H9 (cell line): ENCODE measurements around the gene GLT6D1. TPM values are rescaled to one million over a fixed set of nuclear protein-coding genes. Genes with fewer than 3 reads are reported as not detected.

Source experiments
- DNase-seq: peaks from one replicate; pipeline ENCODE4 v3.0.0-alpha.2; 2017
- H2AFZ ChIP-seq: one replicate; pipeline ENCODE4 v1.6.1; 2013; ENCODE audit warnings: mild to moderate bottlenecking, low read length, control low read depth, moderate library complexity
- H2AK5ac ChIP-seq: 2 replicates; pipeline ENCODE4 v1.6.1; 2013; ENCODE audit warnings: low read length, control low read depth, mixed read lengths; ENCODE audit not compliant: insufficient read length
- H2BK120ac ChIP-seq: one replicate; pipeline ENCODE4 v1.6.1; 2013; ENCODE audit warnings: low read depth, mild to moderate bottlenecking, low read length, control low read depth, inconsistent platforms; ENCODE audit not compliant: poor library complexity, severe bottlenecking
- H2BK12ac ChIP-seq: 2 replicates; pipeline ENCODE4 v1.6.1; 2013; ENCODE audit warnings: low read length, control low read depth, mixed read lengths, low read depth; ENCODE audit not compliant: insufficient read length
- H2BK15ac ChIP-seq: 2 replicates; pipeline ENCODE4 v1.6.1; 2013; ENCODE audit warnings: low read depth, low read length, control low read depth
- H2BK20ac ChIP-seq: one replicate; pipeline ENCODE4 v1.6.1; 2013; ENCODE audit warnings: low read depth, mild to moderate bottlenecking, low read length, control low read depth, inconsistent platforms; ENCODE audit not compliant: poor library complexity, severe bottlenecking
- H2BK5ac ChIP-seq: 2 replicates; pipeline ENCODE4 v1.6.1; 2013; ENCODE audit warnings: low read length, control low read depth, mixed read lengths; ENCODE audit not compliant: insufficient read length
- H3K14ac ChIP-seq: 2 replicates; pipeline ENCODE4 v1.6.1; 2013; ENCODE audit warnings: low read length, control low read depth; ENCODE audit not compliant: insufficient read depth
- H3K18ac ChIP-seq: 2 replicates; pipeline ENCODE4 v1.6.1; 2013; ENCODE audit warnings: low read depth, mild to moderate bottlenecking, mixed read lengths, low read length, control low read depth; ENCODE audit not compliant: insufficient read length
- H3K23ac ChIP-seq: 2 replicates; pipeline ENCODE4 v1.6.1; 2013; ENCODE audit warnings: low read length, control low read depth, mixed read lengths, low read depth; ENCODE audit not compliant: insufficient read length
- H3K23me2 ChIP-seq: 2 replicates; pipeline ENCODE4 v1.6.1; 2013; ENCODE audit warnings: low read depth, mild to moderate bottlenecking, mixed read lengths, low read length, control low read depth; ENCODE audit not compliant: insufficient read length, poor library complexity, severe bottlenecking
- H3K27ac ChIP-seq: 2 replicates; pipeline ENCODE4 v1.5.1; 2013; ENCODE audit warnings: low read length, control low read depth, mixed read lengths, low read depth; ENCODE audit not compliant: insufficient read length
- H3K27me3 ChIP-seq: 2 replicates; pipeline ENCODE4 v1.6.1; 2013; ENCODE audit warnings: low read length, control low read depth, inconsistent platforms; ENCODE audit not compliant: insufficient read depth
- H3K4ac ChIP-seq: 2 replicates; pipeline ENCODE4 v1.6.1; 2013; ENCODE audit warnings: low read depth, mild to moderate bottlenecking, control low read depth, inconsistent platforms, low read length, moderate library complexity
- H3K4me1 ChIP-seq: 2 replicates; pipeline ENCODE4 v1.6.1; 2013; ENCODE audit warnings: low read length, control low read depth, inconsistent platforms; ENCODE audit not compliant: insufficient read depth
- H3K4me2 ChIP-seq: 2 replicates; pipeline ENCODE4 v1.6.1; 2013; ENCODE audit warnings: low read length, control low read depth, mixed read lengths; ENCODE audit not compliant: insufficient read length, insufficient read depth
- H3K56ac ChIP-seq: 2 replicates; pipeline ENCODE4 v1.6.1; 2013; ENCODE audit warnings: low read depth, mild to moderate bottlenecking, mixed read lengths, low read length, control low read depth; ENCODE audit not compliant: insufficient read length
- H3K79me1 ChIP-seq: 2 replicates; pipeline ENCODE4 v1.6.1; 2013; ENCODE audit warnings: low read depth, mild to moderate bottlenecking, moderate library complexity, low read length, control low read depth, inconsistent platforms; ENCODE audit not compliant: insufficient read depth, poor library complexity, severe bottlenecking
- H3K79me2 ChIP-seq: 2 replicates; pipeline ENCODE4 v1.6.1; 2013; ENCODE audit warnings: low read length, control low read depth, inconsistent platforms; ENCODE audit not compliant: insufficient read depth
- H3K9ac ChIP-seq: 2 replicates; pipeline ENCODE4 v1.6.1; 2013; ENCODE audit warnings: low read length, control low read depth, mixed read lengths; ENCODE audit not compliant: insufficient read length; ENCODE audit errors: extremely low read depth
- H3K9me3 ChIP-seq: one replicate; pipeline ENCODE4 v1.6.1; 2013; ENCODE audit warnings: low read depth, low read length, inconsistent platforms; ENCODE audit not compliant: control insufficient read depth
- H3T11ph ChIP-seq: one replicate; pipeline ENCODE4 v1.6.1; 2013; ENCODE audit warnings: mild to moderate bottlenecking, low read length, control low read depth, inconsistent platforms
- H4K20me1 ChIP-seq: one replicate; pipeline ENCODE4 v1.6.1; 2013; ENCODE audit not compliant: control insufficient read depth, insufficient read length, insufficient read depth
- H4K5ac ChIP-seq: 2 replicates; pipeline ENCODE4 v1.6.1; 2013; ENCODE audit warnings: low read depth, mild to moderate bottlenecking, mixed read lengths, low read length, control low read depth; ENCODE audit not compliant: insufficient read length
- H4K8ac ChIP-seq: replicated peaks from 2 replicates; pipeline ENCODE4 v1.6.1; 2013; ENCODE audit warnings: low read length, control low read depth, mixed read lengths, low read depth; ENCODE audit not compliant: insufficient read length
- H4K91ac ChIP-seq: 2 replicates; pipeline ENCODE4 v1.6.1; 2013; ENCODE audit warnings: low read depth, mild to moderate bottlenecking, moderate library complexity, mixed read lengths, low read length, control low read depth; ENCODE audit not compliant: insufficient read length
- H3K27ac Mint-ChIP-seq, 3 experiments: 2 replicates in 2 of 3; 3 replicates in 1 of 3; pipeline ENCODE4 v1.8.0; 2020 to 2021; ENCODE audit warnings: mixed read lengths in 3 of 3, mild to moderate bottlenecking in 1 of 3, moderate library complexity in 1 of 3
- H3K27me3 Mint-ChIP-seq: 2 replicates; pipeline ENCODE4 v1.8.0; 2021; ENCODE audit warnings: low read depth, mild to moderate bottlenecking, moderate library complexity, mixed read lengths
- H3K36me3 Mint-ChIP-seq, 3 experiments: 2 replicates in 2 of 3; 3 replicates in 1 of 3; pipeline ENCODE4 v1.8.0; 2020 to 2021; ENCODE audit warnings: low read depth in 3 of 3, mixed read lengths in 3 of 3; ENCODE audit not compliant: insufficient read depth in 1 of 3
- H3K4me1 Mint-ChIP-seq, 2 experiments: 2 replicates each; pipeline ENCODE4 v1.8.0; 2020; ENCODE audit warnings: mixed read lengths in 2 of 2
- H3K4me3 Mint-ChIP-seq, 2 experiments: 2 replicates in 1 of 2; 3 replicates in 1 of 2; pipeline ENCODE4 v1.8.0; 2020 to 2021; ENCODE audit warnings: mild to moderate bottlenecking in 2 of 2, mixed read lengths in 2 of 2, moderate library complexity in 1 of 2
- H3K9me3 Mint-ChIP-seq, 2 experiments: 2 replicates in 1 of 2; 3 replicates in 1 of 2; pipeline ENCODE4 v1.8.0; 2020; ENCODE audit warnings: mild to moderate bottlenecking in 2 of 2, mixed read lengths in 2 of 2, moderate library complexity in 1 of 2
- CTCF ChIP-seq: fragments of 200-600 bp; sonication (generic); conservative IDR thresholded peaks from 3 replicates; pipeline ENCODE4 v1.8.0; 2021; ENCODE audit warnings: antibody characterized with exemption, mild to moderate bottlenecking
- WGBS: extraction: QIAGEN DNeasy Blood & Tissue Kit; methylation state at CpG from one replicate; pipeline ENCODE4 v1.1.7; 2013; ENCODE audit warnings: missing lambda C conversion rate, low lambda C conversion rate, mixed read lengths; ENCODE audit not compliant: insufficient read length; ENCODE audit errors: extremely low coverage; 5-methylcytosine and 5-hydroxymethylcytosine counted together
- total RNA-seq: library from RNA; stranded (reverse); gene quantifications from 2 replicates; pipeline ENCODE4 v1.2.1, GENCODE V29; 2021

Gene GLT6D1
- total RNA-seq, 1 experiment from 2014 or later, result not detected

GRCh38 chr9:135588886-135589595 lies 50.3 kb downstream of the GLT6D1 start:
- H2AK5ac ChIP-seq, result no peak overlapping the region
- no peak overlapping the region for H4K91ac ChIP-seq
- no peak overlapping the region for H3K56ac ChIP-seq
- no peak overlapping the region for H2BK120ac ChIP-seq
- H3K9me3 Mint-ChIP-seq, result peaks cover 0 to 2% of the 10 kb centered on the region in 2 experiments; a peak in 1 of 5 replicates
- no CpG with 5 or more reads among the region's 20 CpGs for WGBS
- no peak overlapping the region for H3K4me2 ChIP-seq
- H3K4me1 ChIP-seq, result no peaks in the 10 kb centered on the region
- no peaks in the 10 kb centered on the region for H3K4me1 Mint-ChIP-seq
- H2BK20ac ChIP-seq, result no peak overlapping the region
- no peak overlapping the region for H3K27ac Mint-ChIP-seq
- no peak overlapping the region for H2BK5ac ChIP-seq
- H4K8ac ChIP-seq, result no peak overlapping the region
- H2BK15ac ChIP-seq, result no peak overlapping the region
- peak; percentile 20 for DNase-seq
- no peak overlapping the region for H3K9ac ChIP-seq
- H3K14ac ChIP-seq, result no peak overlapping the region
- H3K4me3 Mint-ChIP-seq, result no peak overlapping the region
- H2BK12ac ChIP-seq, result no peak overlapping the region
- H3K27me3 Mint-ChIP-seq, result no peaks in the 10 kb centered on the region; the same call in 1 of the 2 replicates
- no peak overlapping the region for H3K18ac ChIP-seq
- H3K23ac ChIP-seq, result no peak overlapping the region
- H3K9me3 ChIP-seq, result no peaks in the 10 kb centered on the region
- H3K4ac ChIP-seq, result no peak overlapping the region
- no peaks in the 10 kb centered on the region for H3K79me2 ChIP-seq
- H3K79me1 ChIP-seq, result no peaks in the 10 kb centered on the region
- H3K27ac ChIP-seq, result no peak overlapping the region
- H3K23me2 ChIP-seq, result no peaks in the 10 kb centered on the region
- H3T11ph ChIP-seq, result no peak overlapping the region
- no peak overlapping the region for H4K5ac ChIP-seq
- H3K27me3 ChIP-seq, result no peaks in the 10 kb centered on the region
- no peak overlapping the region for H2AFZ ChIP-seq
- H3K36me3 Mint-ChIP-seq, result no peaks in the 10 kb centered on the region
- no peaks in the 10 kb centered on the region for H4K20me1 ChIP-seq
- TF ChIP-seq CTCF, result no peak
